ENCODE results near the gene IMMP2L. TPM values are rescaled to one million over a fixed set of nuclear protein-coding genes. Genes with fewer than 3 reads are reported as not detected.

IMMP2L gene
- total RNA-seq, 1 donor from 2014 or later: 17.8 TPM

DNA sequence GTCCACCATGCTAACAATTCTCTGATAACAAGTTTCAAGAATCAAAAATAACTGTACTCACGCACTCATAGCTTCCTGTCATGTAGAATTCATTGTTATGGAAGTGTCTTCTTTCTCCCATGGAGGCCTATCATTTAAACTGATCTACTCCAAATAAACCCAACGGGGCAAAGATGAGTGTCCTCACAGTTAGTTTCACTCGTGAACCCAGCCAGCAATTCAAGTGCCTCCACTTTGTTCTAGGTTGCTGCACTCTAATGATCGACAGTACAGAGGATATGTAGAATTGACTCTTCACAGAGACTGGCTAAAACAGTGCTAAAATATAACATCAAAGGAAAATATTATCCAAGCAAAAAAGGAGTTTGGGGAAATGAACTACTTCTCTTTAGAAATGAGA is 360.0 kb downstream of the IMMP2L start:
- Histone ChIP-seq H3K36me3 (no peaks in the 10 kb centered on the region), H3K27ac (replicated peaks) (no peak overlapping the region), H3K27me3 (ENCODE audit: low read depth) (no peaks in the 10 kb centered on the region), H3K9me3 (replicated peaks) (peaks cover 14% of the 10 kb centered on the region), H3K4me3 (no peak overlapping the region), H3K4me1 (no peaks in the 10 kb centered on the region)
- TF ChIP-seq, protein P1, sequence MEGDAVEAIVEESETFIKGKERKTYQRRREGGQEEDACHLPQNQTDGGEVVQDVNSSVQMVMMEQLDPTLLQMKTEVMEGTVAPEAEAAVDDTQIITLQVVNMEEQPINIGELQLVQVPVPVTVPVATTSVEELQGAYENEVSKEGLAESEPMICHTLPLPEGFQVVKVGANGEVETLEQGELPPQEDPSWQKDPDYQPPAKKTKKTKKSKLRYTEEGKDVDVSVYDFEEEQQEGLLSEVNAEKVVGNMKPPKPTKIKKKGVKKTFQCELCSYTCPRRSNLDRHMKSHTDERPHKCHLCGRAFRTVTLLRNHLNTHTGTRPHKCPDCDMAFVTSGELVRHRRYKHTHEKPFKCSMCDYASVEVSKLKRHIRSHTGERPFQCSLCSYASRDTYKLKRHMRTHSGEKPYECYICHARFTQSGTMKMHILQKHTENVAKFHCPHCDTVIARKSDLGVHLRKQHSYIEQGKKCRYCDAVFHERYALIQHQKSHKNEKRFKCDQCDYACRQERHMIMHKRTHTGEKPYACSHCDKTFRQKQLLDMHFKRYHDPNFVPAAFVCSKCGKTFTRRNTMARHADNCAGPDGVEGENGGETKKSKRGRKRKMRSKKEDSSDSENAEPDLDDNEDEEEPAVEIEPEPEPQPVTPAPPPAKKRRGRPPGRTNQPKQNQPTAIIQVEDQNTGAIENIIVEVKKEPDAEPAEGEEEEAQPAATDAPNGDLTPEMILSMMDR (IDR thresholded peaks at IDR 0.05; ENCODE audit: borderline replicate concordance): no peak
- DNase-seq: no peak
- intact Hi-C loops (cut with micrococcal nuclease): no loop called here

DNA sequence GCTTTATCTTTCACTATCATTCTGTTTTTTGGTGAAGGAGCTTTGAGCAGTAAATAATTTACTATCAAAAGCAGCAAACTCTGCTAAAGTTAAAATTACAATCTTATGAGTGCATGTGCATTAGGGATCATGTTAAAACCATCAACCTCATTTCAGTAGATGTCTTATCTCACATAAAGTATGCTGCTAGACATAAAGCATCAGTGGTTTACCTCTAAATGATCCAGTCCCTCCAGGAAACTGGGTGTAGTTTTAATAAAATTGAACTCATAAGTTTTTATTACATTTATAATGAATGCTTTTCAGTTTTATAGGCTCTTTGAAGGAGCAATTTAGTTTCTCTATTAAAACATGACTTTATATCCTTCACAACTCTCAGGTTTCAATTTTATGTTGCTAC is 362.6 kb downstream of the IMMP2L start:
- intact Hi-C loops (cut with micrococcal nuclease): no loop called here
- DNase-seq: no peak
- Histone ChIP-seq H3K36me3 (no peaks in the 10 kb centered on the region), H3K27ac (replicated peaks) (no peak overlapping the region), H3K27me3 (ENCODE audit: low read depth) (no peaks in the 10 kb centered on the region), H3K9me3 (replicated peaks) (peaks cover 14% of the 10 kb centered on the region), H3K4me1 (no peaks in the 10 kb centered on the region), H3K4me3 (no peak overlapping the region)
- TF ChIP-seq, protein P1 (IDR thresholded peaks at IDR 0.05; ENCODE audit: borderline replicate concordance): no peak

GRCh38 chr7:111198255-111198654 is 364.0 kb downstream of the IMMP2L start:
- H3K36me3 ChIP-seq: no peaks in the 10 kb centered on the region
- no peak overlapping the region for H3K27ac ChIP-seq (replicated peaks)
- TF ChIP-seq, protein P1 (IDR thresholded peaks at IDR 0.05; ENCODE audit: borderline replicate concordance): no peak
- DNase-seq: no peak
- intact Hi-C loops (cut with micrococcal nuclease): no loop called here
- no peaks in the 10 kb centered on the region for H3K4me1 ChIP-seq
- no peaks in the 10 kb centered on the region for H3K27me3 ChIP-seq (ENCODE audit: low read depth)
- H3K4me3 ChIP-seq: no peak overlapping the region
- peaks cover 14% of the 10 kb centered on the region for H3K9me3 ChIP-seq (replicated peaks)

- no peaks in the 10 kb centered on the region for H3K36me3 ChIP-seq
- no peaks in the 10 kb centered on the region for H3K4me1 ChIP-seq
- TF ChIP-seq, protein P1 (IDR thresholded peaks at IDR 0.05; ENCODE audit: borderline replicate concordance): no peak
- intact Hi-C loops (cut with micrococcal nuclease): no loop called here
- no peak for DNase-seq
- H3K4me3 ChIP-seq: no peak overlapping the region
- no peak overlapping the region for H3K27ac ChIP-seq (replicated peaks)
- peaks cover 5% of the 10 kb centered on the region for H3K9me3 ChIP-seq (replicated peaks)
- H3K27me3 ChIP-seq (ENCODE audit: low read depth): no peaks in the 10 kb centered on the region
Observed at GRCh38 chr7:111196655-111197054, 365.6 kb downstream of the IMMP2L start.

DNA sequence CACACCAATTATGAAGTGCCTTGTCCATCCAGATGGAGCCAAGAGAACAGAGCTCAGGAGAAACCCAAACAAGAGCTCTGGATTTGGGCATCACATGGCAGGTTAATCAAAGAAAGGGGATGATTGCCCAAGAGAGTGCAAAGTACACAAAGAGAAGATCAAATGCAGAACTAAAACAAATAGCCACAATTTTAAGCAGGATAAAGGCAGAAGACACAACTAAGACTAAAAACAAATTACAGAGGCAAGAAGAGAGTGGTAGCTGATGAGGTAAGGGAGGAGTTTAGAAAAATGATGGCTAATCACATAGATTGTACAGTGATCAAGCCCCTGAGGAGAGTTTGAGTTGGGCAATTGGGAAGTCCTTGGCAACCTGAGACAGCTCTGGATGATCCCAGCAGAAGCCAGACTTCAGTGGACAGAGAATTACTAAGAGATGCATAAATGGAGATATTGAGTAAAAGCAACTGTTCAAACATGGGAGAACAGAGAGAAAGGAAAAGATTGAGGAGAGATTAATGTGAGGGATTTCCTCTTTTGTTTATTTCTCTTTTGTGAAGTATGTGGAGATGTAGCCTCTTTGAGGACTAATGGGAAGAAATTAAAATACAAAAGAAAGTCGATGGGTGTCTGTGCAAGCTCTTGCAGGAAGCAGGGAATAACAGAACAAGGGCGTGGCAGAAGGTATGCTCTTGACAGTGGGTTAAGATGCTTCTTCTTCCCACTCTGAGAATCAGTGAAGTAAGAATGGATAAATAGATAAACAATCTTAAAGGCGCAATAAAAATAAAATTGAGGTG is 369.5 kb downstream of the IMMP2L start:
- H3K27ac ChIP-seq (replicated peaks): no peak overlapping the region
- H3K4me1 ChIP-seq: no peaks in the 10 kb centered on the region
- H3K4me3 ChIP-seq: no peak overlapping the region
- H3K27me3 ChIP-seq (ENCODE audit: low read depth): no peaks in the 10 kb centered on the region
- no peak for DNase-seq
- H3K36me3 ChIP-seq: no peaks in the 10 kb centered on the region
- TF ChIP-seq, protein P1 (IDR thresholded peaks at IDR 0.05; ENCODE audit: borderline replicate concordance): no peak
- intact Hi-C loops (cut with micrococcal nuclease): no loop called here
- peaks cover 10% of the 10 kb centered on the region for H3K9me3 ChIP-seq (replicated peaks)

All from left ventricle myocardium inferior (tissue), 1 donor.